DOHH2 (cell line): ENCODE measurements around the gene CMSS1.

Source experiments
- H3F3A ChIP-seq: fragments of 200-600 bp; sonication (generic), shearing (Covaris generic); 2 replicates; pipeline ENCODE4 v1.6.0; 2016; ENCODE audit warnings: antibody characterized with exemption, mild to moderate bottlenecking; ENCODE audit not compliant: control insufficient read depth, insufficient read depth
- H3K27ac ChIP-seq: fragments of 200-600 bp; sonication (generic); 2 replicates; pipeline ENCODE4 v1.5.1; 2014; ENCODE audit warnings: low read depth, mild to moderate bottlenecking, low read length, moderate library complexity
- H3K27me3 ChIP-seq: fragments of 200-600 bp; sonication (generic); 2 replicates; pipeline ENCODE4 v1.6.1; 2014; ENCODE audit warnings: mild to moderate bottlenecking, low read length, mixed read lengths; ENCODE audit not compliant: control insufficient read depth
- H3K36me3 ChIP-seq: fragments of 200-600 bp; sonication (generic); 2 replicates; pipeline ENCODE4 v1.6.1; 2014; ENCODE audit warnings: mild to moderate bottlenecking, low read length, moderate library complexity, mixed read lengths; ENCODE audit not compliant: control insufficient read depth
- H3K4me1 ChIP-seq: fragments of 200-600 bp; sonication (generic); 2 replicates; pipeline ENCODE4 v1.6.1; 2014; ENCODE audit warnings: mild to moderate bottlenecking, low read length, mixed read lengths; ENCODE audit not compliant: control insufficient read depth
- H3K4me2 ChIP-seq: fragments of 200-600 bp; sonication (generic); 2 replicates; pipeline ENCODE4 v1.6.0; 2014; ENCODE audit warnings: mild to moderate bottlenecking, low read length, moderate library complexity
- H3K4me3 ChIP-seq: fragments of 200-600 bp; sonication (generic); 2 replicates; pipeline ENCODE4 v1.5.1; 2014; ENCODE audit warnings: mild to moderate bottlenecking, low read length, mixed read lengths
- H3K79me2 ChIP-seq: fragments of 200-600 bp; sonication (generic); 2 replicates; pipeline ENCODE4 v1.6.1; 2014; ENCODE audit warnings: mild to moderate bottlenecking, low read length, mixed read lengths; ENCODE audit not compliant: control insufficient read depth
- H3K9me2 ChIP-seq: fragments of 200-600 bp; sonication (generic); replicated peaks from 2 replicates; pipeline ENCODE4 v1.6.1; 2014; ENCODE audit warnings: mild to moderate bottlenecking, low read length, mixed read lengths; ENCODE audit not compliant: control insufficient read depth
- H3K9me3 ChIP-seq: fragments of 200-600 bp; sonication (generic); 2 replicates; pipeline ENCODE4 v1.6.1; 2014; ENCODE audit warnings: antibody characterized with exemption, low read length, mixed read lengths; ENCODE audit not compliant: control insufficient read depth, insufficient read depth
- H4K20me1 ChIP-seq: fragments of 200-600 bp; sonication (generic); 2 replicates; pipeline ENCODE4 v1.6.0; 2014; ENCODE audit warnings: low read depth, mild to moderate bottlenecking, antibody characterized with exemption, low read length, moderate library complexity; ENCODE audit not compliant: control insufficient read depth, insufficient read depth
- EZH2phosphoT487 ChIP-seq: fragments of 200-600 bp; sonication (generic); IDR thresholded peaks from 2 replicates; pipeline ENCODE4 v1.6.1; 2017; ENCODE audit warnings: borderline replicate concordance, mild to moderate bottlenecking, antibody characterized with exemption, low read length, moderate library complexity, mixed read lengths
- TF ChIP-seq, protein P1 (sequence below): fragments of 200-600 bp; sonication (generic); IDR thresholded peaks from one replicate; pipeline ENCODE4 v1.5.1; 2014; ENCODE audit warnings: antibody characterized with exemption, mild to moderate bottlenecking, low read depth, low read length; ENCODE audit not compliant: poor library complexity, severe bottlenecking

CMSS1 gene

DNA sequence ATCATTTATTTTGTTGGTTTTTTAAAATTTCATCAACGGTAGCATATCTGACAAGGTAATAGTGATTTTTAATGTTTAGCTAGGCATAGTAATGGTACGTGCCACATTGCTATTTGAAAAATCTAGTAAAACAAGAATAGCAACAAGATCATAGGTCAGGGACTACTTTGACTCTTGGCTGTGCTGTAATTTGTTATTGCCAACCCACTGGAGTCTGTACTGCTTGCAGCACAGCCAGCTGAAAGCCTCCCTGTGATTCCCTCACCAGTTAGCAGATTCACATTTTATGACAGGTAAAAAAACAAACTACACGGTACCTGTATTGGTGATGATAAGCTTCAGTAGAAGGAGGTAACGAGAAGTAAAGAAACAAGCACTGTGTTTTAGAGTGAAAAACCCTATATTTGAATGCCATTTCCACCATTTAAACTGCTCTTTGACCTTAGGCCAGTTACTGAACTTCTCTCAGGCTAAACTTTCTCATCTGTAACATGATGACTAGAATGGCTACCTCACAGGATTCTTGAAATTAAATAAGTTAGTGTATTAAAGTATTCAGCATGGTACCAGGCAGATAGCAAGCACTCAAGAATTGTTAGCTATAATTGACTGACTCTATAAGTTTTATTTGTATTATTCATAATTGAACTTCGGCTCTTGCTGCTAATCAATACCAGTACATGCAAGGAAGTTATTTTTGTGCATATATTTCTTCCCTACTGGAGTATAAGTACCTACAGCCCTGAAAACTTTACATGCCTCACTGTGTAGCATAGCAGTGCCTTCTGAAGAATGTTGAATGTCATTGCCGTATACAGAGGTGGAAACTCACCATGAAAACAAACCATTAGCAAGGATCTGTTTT, 280.5 kb downstream of the CMSS1 start:
- TF ChIP-seq, protein P1, sequence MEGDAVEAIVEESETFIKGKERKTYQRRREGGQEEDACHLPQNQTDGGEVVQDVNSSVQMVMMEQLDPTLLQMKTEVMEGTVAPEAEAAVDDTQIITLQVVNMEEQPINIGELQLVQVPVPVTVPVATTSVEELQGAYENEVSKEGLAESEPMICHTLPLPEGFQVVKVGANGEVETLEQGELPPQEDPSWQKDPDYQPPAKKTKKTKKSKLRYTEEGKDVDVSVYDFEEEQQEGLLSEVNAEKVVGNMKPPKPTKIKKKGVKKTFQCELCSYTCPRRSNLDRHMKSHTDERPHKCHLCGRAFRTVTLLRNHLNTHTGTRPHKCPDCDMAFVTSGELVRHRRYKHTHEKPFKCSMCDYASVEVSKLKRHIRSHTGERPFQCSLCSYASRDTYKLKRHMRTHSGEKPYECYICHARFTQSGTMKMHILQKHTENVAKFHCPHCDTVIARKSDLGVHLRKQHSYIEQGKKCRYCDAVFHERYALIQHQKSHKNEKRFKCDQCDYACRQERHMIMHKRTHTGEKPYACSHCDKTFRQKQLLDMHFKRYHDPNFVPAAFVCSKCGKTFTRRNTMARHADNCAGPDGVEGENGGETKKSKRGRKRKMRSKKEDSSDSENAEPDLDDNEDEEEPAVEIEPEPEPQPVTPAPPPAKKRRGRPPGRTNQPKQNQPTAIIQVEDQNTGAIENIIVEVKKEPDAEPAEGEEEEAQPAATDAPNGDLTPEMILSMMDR: no peak
- no peak for TF ChIP-seq EZH2phosphoT487
- Histone ChIP-seq H3K27me3 (no peaks in the 10 kb centered on the region), H3K27ac (no peak overlapping the region), H3F3A (no peaks in the 10 kb centered on the region), H3K9me3 (no peaks in the 10 kb centered on the region), H3K9me2 (no peaks in the 10 kb centered on the region), H3K4me1 (peaks cover 11% of the 10 kb centered on the region), H4K20me1 (peaks cover 2% of the 10 kb centered on the region; the same call in 1 of the 2 replicates), H3K4me2 (no peak overlapping the region), H3K4me3 (no peak overlapping the region), H3K79me2 (no peaks in the 10 kb centered on the region), H3K36me3 (peaks cover 2% of the 10 kb centered on the region; the same call in 1 of the 2 replicates)

DNA sequence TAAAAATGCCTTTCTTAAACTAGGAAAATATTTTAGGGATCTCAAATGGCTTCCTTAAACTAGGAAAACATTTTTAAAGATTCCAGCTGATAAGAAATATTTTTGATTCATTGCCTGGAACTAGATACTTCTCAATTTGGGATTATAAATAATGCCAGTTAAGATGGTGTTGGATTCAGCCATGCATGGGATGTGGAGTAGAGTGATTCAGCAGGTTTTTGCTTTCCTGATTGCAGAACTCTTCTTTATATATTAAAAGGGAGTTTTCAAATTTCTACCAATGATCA, 281.1 kb downstream of the CMSS1 start:
- H4K20me1 ChIP-seq: peaks cover 2% of the 10 kb centered on the region; the same call in 1 of the 2 replicates
- no peak overlapping the region for H3K27ac ChIP-seq
- no peaks in the 10 kb centered on the region for H3K27me3 ChIP-seq
- no peaks in the 10 kb centered on the region for H3F3A ChIP-seq
- no peaks in the 10 kb centered on the region for H3K9me3 ChIP-seq
- peaks cover 17% of the 10 kb centered on the region for H3K4me1 ChIP-seq
- no peak overlapping the region for H3K4me3 ChIP-seq
- no peak overlapping the region for H3K4me2 ChIP-seq
- peaks cover 5% of the 10 kb centered on the region; the same call in 1 of the 2 replicates for H3K36me3 ChIP-seq
- H3K79me2 ChIP-seq: no peaks in the 10 kb centered on the region
- no peaks in the 10 kb centered on the region for H3K9me2 ChIP-seq
- TF ChIP-seq, protein P1: no peak
- TF ChIP-seq EZH2phosphoT487: no peak

DNA sequence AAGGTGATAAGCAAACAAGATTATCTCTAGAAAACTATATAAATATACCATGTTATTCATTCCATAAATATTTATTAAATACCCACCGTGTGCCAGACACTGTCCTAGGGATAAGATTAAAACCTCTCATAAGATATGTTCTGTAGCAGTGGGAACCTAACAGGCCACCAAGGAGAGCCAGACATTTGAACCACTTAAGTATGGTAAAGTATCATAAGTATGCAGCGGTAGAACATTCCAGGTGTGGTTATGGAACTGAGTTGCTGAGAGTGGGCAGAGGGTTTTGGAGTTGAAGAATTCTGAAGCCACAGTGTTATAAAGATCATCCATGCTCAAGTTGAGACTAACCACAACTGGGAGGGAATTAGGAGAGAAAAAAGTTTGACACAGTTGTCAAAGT, 282.0 kb downstream of the CMSS1 start:
- Histone ChIP-seq H3K4me1 (peaks cover 25% of the 10 kb centered on the region), H3K4me3 (no peak overlapping the region), H3K9me2 (no peaks in the 10 kb centered on the region), H3F3A (no peaks in the 10 kb centered on the region), H3K9me3 (no peaks in the 10 kb centered on the region), H3K27me3 (no peaks in the 10 kb centered on the region), H3K27ac (no peak overlapping the region), H3K4me2 (no peak overlapping the region), H4K20me1 (peaks cover 2% of the 10 kb centered on the region; the same call in 1 of the 2 replicates), H3K79me2 (no peaks in the 10 kb centered on the region), H3K36me3 (peaks cover 5% of the 10 kb centered on the region; the same call in 1 of the 2 replicates)
- TF ChIP-seq, protein P1: no peak
- TF ChIP-seq EZH2phosphoT487: no peak
